GM12878 (cell line): ENCODE measurements around the gene TEX51. TPM values are rescaled to one million over a fixed set of nuclear protein-coding genes. Genes with fewer than 3 reads are reported as not detected.

Experiments used
- ATAC-seq: fragments of 200-7000 bp; cut with Tn5 transposase; 3 replicates; pipeline ENCODE4 v1.9.1; 2020; ENCODE audit warnings: mild to moderate bottlenecking, moderate library complexity
- BruUV-seq: library from RNA; stranded (reverse); fragments of 400-500 nt; replicated peaks from 2 replicates; lab custom pipeline; 2021; lab: Mats Ljungman, UMichigan
- CTCF ChIA-PET: fragments of 300-600 bp; sonication (Branson Sonifier 250); formaldehyde crosslinking; extraction: SDS; loops from one replicate; lab custom pipeline; 2021; ENCODE audit warnings: inconsistent platforms; lab: Yijun Ruan, JAX
- POLR2A ChIA-PET: fragments of 350-600 bp; formaldehyde crosslinking; extraction: SDS; loops from one replicate; lab custom pipeline; 2021; ENCODE audit warnings: inconsistent platforms; lab: Charles Lee
- RAD21 ChIA-PET: fragments of 300-600 bp; sonication (Branson Sonifier 250); formaldehyde crosslinking; loops from one replicate; lab custom pipeline; 2023; ENCODE audit warnings: antibody characterized with exemption; ENCODE audit not compliant: unreplicated experiment; lab: Charles Lee
- SMC1A ChIA-PET: fragments of 300-600 bp; sonication (Branson Sonifier 250); formaldehyde crosslinking; loops from one replicate; lab custom pipeline; 2023; ENCODE audit not compliant: unreplicated experiment, uncharacterized antibody; lab: Charles Lee
- DNase-seq: peaks from one replicate; pipeline ENCODE4 v3.0.0-alpha.2; 2011; ENCODE audit warnings: low read depth, low spot score
- FAIRE-seq: peaks from 3 replicates; lab custom pipeline; 2011; peaks lifted over from hg19 to GRCh38; lab: Jason Lieb, UNC
- H2AFZ ChIP-seq: 2 replicates; pipeline ENCODE4 v1.6.0; 2011; ENCODE audit warnings: low read depth, low read length, control low read depth; ENCODE audit not compliant: control insufficient read depth
- H3K27ac ChIP-seq: 2 replicates; pipeline ENCODE4 v1.5.1; 2011; ENCODE audit warnings: control low read depth; ENCODE audit not compliant: control insufficient read depth, insufficient read depth
- H3K27me3 ChIP-seq, 2 experiments: replicated peaks in 1 of 2; 2 replicates each; pipeline versions ENCODE4 v1.6.0 to v1.6.1; 2011; ENCODE audit warnings: low read length in 1 of 2; ENCODE audit not compliant: control insufficient read depth in 2 of 2, insufficient read depth in 2 of 2
- H3K36me3 ChIP-seq, 2 experiments: 2 replicates each; pipeline ENCODE4 v1.5.1; 2011; ENCODE audit warnings: low read length in 1 of 2; ENCODE audit not compliant: control insufficient read depth in 2 of 2, insufficient read depth in 2 of 2
- H3K4me1 ChIP-seq: 2 replicates; pipeline ENCODE4 v1.6.1; 2011; ENCODE audit warnings: mild to moderate bottlenecking, low read length, moderate library complexity, mixed read lengths; ENCODE audit not compliant: control insufficient read depth, insufficient read depth
- H3K4me2 ChIP-seq: 2 replicates; pipeline ENCODE4 v1.6.0; 2011; ENCODE audit warnings: control low read depth; ENCODE audit not compliant: control insufficient read depth, insufficient read depth
- H3K4me3 ChIP-seq: fragments of 200-600 bp; sonication (generic); 2 replicates; pipeline ENCODE4 v1.5.1; 2016
- H3K79me2 ChIP-seq: 2 replicates; pipeline ENCODE4 v1.6.0; 2011; ENCODE audit warnings: low read length; ENCODE audit not compliant: control insufficient read depth, insufficient read depth
- H3K9ac ChIP-seq: 2 replicates; pipeline ENCODE4 v1.8.0; 2011; ENCODE audit warnings: low read length, control low read depth, mixed read lengths; ENCODE audit not compliant: control insufficient read depth, insufficient read depth
- H3K9me3 ChIP-seq: replicated peaks from 3 replicates; pipeline ENCODE4 v1.5.1; 2011; ENCODE audit warnings: mild to moderate bottlenecking, low read length; ENCODE audit not compliant: control insufficient read depth, insufficient read depth
- H4K20me1 ChIP-seq: 2 replicates; pipeline ENCODE4 v1.6.0; 2011; ENCODE audit not compliant: control insufficient read depth, insufficient read depth
- BHLHE40 ChIP-seq, 2 experiments: fragments of 450-650 bp in 1 of 2; IDR thresholded peaks; 2 replicates each; pipeline ENCODE4 v1.6.1; 2011 to 2017; ENCODE audit warnings: low read depth in 2 of 2, borderline replicate concordance in 1 of 2, improper control_type of control experiment in 1 of 2, low read length in 1 of 2, mild to moderate bottlenecking in 1 of 2
- CEBPB ChIP-seq, 2 experiments: fragments of 150-350 bp in 1 of 2; IDR thresholded peaks; 2 replicates each; pipeline ENCODE4 v1.6.1; 2012 to 2014; ENCODE audit warnings: low read depth in 2 of 2, low read length in 2 of 2, borderline replicate concordance in 1 of 2, inconsistent platforms in 1 of 2
- EGR1 ChIP-seq, 2 experiments: IDR thresholded peaks; 1 replicate in 1 of 2; 2 replicates in 1 of 2; pipeline ENCODE4 v1.6.1; 2011 to 2012; ENCODE audit warnings: low read depth in 2 of 2, low read length in 2 of 2, borderline replicate concordance in 1 of 2, mild to moderate bottlenecking in 1 of 2, moderate library complexity in 1 of 2
- ESRRA ChIP-seq: IDR thresholded peaks from 2 replicates; pipeline ENCODE4 v1.6.1; 2012; ENCODE audit warnings: mild to moderate bottlenecking, low read length, improper control_type of control experiment
- POU2F2 ChIP-seq: IDR thresholded peaks from 3 replicates; pipeline ENCODE4 v1.6.1; 2011; ENCODE audit warnings: low read depth, mild to moderate bottlenecking, low read length, borderline replicate concordance
- RAD51 ChIP-seq: fragments of 450-650 bp; IDR thresholded peaks from 2 replicates; pipeline ENCODE4 v1.6.1; 2016; ENCODE audit warnings: moderate library complexity, mild to moderate bottlenecking, inconsistent platforms
- RUNX3 ChIP-seq: IDR thresholded peaks from 2 replicates; pipeline ENCODE4 v1.6.1; 2012; ENCODE audit warnings: low read length, inconsistent platforms
- SP1 ChIP-seq: IDR thresholded peaks from one replicate; pipeline ENCODE4 v1.6.1; 2011; ENCODE audit warnings: low read depth, low read length
- STAT1 ChIP-seq: fragments of 450-650 bp; conservative IDR thresholded peaks from 2 replicates; pipeline ENCODE4 v1.6.1; 2014; ENCODE audit warnings: antibody characterized with exemption, mild to moderate bottlenecking
- ZNF207 ChIP-seq: fragments of 450-650 bp; IDR thresholded peaks from 2 replicates; pipeline ENCODE4 v1.6.1; 2014; ENCODE audit warnings: antibody characterized with exemption, mild to moderate bottlenecking, borderline replicate concordance
- ZNF217 ChIP-seq: fragments of 450-650 bp; IDR thresholded peaks from 2 replicates; pipeline ENCODE4 v1.6.1; 2017; ENCODE audit warnings: antibody characterized with exemption, mild to moderate bottlenecking
- WGBS: methylation state at CpG from one replicate; pipeline ENCODE4 v1.1.6; 2016; ENCODE audit warnings: low lambda C conversion rate; ENCODE audit not compliant: insufficient replicate concordance, insufficient coverage; ENCODE audit errors: missing lambda C conversion rate; 5-methylcytosine and 5-hydroxymethylcytosine counted together
- in situ Hi-C: fragments of 300-500 bp; cut with MboI; formaldehyde crosslinking; loops from 9 replicates; pipeline ENCODE4 v1.14.3; 2018; ENCODE audit warnings: mixed read lengths
- intact Hi-C: fragments of 100-400 bp; cut with micrococcal nuclease; formaldehyde crosslinking; loops from one replicate; pipeline ENCODE4 v1.14.2; 2022; ENCODE audit not compliant: unreplicated experiment
- polyA plus RNA-seq, 11 experiments: library from polyadenylated mRNA; depleted of rRNA in 4 of 11; unstranded in 6 of 11; stranded (reverse) in 5 of 11; fragments of >200 nt; fragmentation: Nextera tagmentation in 4 of 11; fragmentation: Illumina TruSeq in 1 of 11; extraction: Ambion mirVana in 4 of 11; extraction: Trizol in 1 of 11; gene quantifications; 1 replicate in 1 of 11; 2 replicates in 10 of 11; pipeline versions ENCODE4 v1.2.1 to v1.2.3, GENCODE V29; 2011 to 2016; ENCODE audit warnings: inconsistent platforms in 2 of 11, missing spikeins in 2 of 11, low read depth in 1 of 11
- total RNA-seq, 4 experiments: library from RNA; depleted of rRNA in 3 of 4; stranded (reverse); fragments of >200 nt in 3 of 4; fragmentation: Illumina TruSeq in 1 of 4; extraction: Trizol in 1 of 4; gene quantifications; 2 replicates each; pipeline versions ENCODE4 v1.2.1 to v1.2.3, GENCODE V29; 2013 to 2021
- TF ChIP-seq, protein P1 (sequence below): fragments of 450-650 bp; IDR thresholded peaks from 2 replicates; pipeline ENCODE4 v1.6.1; 2017; ENCODE audit warnings: antibody characterized with exemption, mild to moderate bottlenecking, moderate library complexity

TEX51 gene
- total and polyA plus RNA-seq, 10 of the 15 experiments (the other 5 are each of a cell fraction or from before 2014, with no cell fraction given): not detected

GRCh38 chr2:126912201-126912600, 13.5 kb downstream of the TEX51 start:
- Histone ChIP-seq H4K20me1 (no peaks in the 10 kb centered on the region), H3K4me1 (no peaks in the 10 kb centered on the region), H3K4me2 (no peak overlapping the region), H3K27ac (no peak overlapping the region), H3K27me3 (no peaks in the 10 kb centered on the region; a peak in 1 of 4 replicates), H3K9ac (no peak overlapping the region), H3K9me3 (no peaks in the 10 kb centered on the region), H2AFZ (no peak overlapping the region), H3K79me2 (no peaks in the 10 kb centered on the region), H3K36me3 (no peaks in the 10 kb centered on the region), H3K4me3 (no peak overlapping the region)
- intact Hi-C loops: no loop called here
- no peak for ATAC-seq
- ChIA-PET CTCF (no interaction called here), SMC1A (no interaction called here), RAD21 (no interaction called here), POLR2A (no interaction called here)
- BruUV-seq: no TSS peak
- FAIRE-seq: no peak
- in situ Hi-C loops: no loop called here
- 34% methylated on average over 7 of the region's 7 CpGs for WGBS
- DNase-seq: no peak
- TF ChIP-seq ESRRA: no peak
- no peak for TF ChIP-seq BHLHE40 (IDR thresholded peaks at IDR 0.05; ENCODE audit: borderline replicate concordance in 1 of 2, low read depth in 2 of 2, low read length in 1 of 2)
- no peak for TF ChIP-seq RUNX3

DNA sequence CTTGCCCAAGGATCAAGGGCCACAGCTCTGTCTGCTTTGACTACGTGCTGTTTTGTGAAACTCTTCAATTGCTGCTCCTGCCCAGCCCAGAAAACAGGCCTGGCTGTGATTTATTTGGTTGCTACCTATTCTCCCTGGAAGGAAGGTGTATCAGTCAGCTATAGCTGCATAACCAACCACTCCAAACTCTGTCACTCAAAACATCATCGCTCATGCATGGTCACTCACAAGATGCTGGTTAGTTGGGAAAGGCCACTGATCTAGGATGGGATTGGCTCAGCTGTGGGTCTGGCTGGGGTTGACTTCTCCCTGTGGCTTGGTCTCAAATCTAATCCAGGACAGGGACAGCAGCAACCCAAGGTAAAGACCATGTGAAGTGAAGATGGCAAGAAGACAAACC, 14.6 kb downstream of the TEX51 start:
- ATAC-seq: no peak
- FAIRE-seq: no peak
- RAD21 ChIA-PET: no interaction called here
- Histone ChIP-seq H3K4me3 (no peak overlapping the region), H3K36me3 (no peaks in the 10 kb centered on the region), H3K9me3 (no peaks in the 10 kb centered on the region), H4K20me1 (no peaks in the 10 kb centered on the region), H2AFZ (no peak overlapping the region), H3K27me3 (no peaks in the 10 kb centered on the region), H3K9ac (no peak overlapping the region), H3K27ac (no peak overlapping the region), H3K79me2 (no peaks in the 10 kb centered on the region), H3K4me2 (no peak overlapping the region), H3K4me1 (no peaks in the 10 kb centered on the region)
- WGBS: 0% methylated on average over 2 of the region's 2 CpGs
- CTCF ChIA-PET: no interaction called here
- SMC1A ChIA-PET: no interaction called here
- intact Hi-C loops: no loop called here
- no peak for DNase-seq
- no peak for TF ChIP-seq EGR1 (IDR thresholded peaks at IDR 0.05; ENCODE audit: borderline replicate concordance in 1 of 2, low read depth in 2 of 2, low read length in 2 of 2)
- no peak for TF ChIP-seq ZNF207
- TF ChIP-seq ZNF217: no peak
- TF ChIP-seq STAT1: no peak
- no peak for TF ChIP-seq RAD51
- TF ChIP-seq, protein P1, sequence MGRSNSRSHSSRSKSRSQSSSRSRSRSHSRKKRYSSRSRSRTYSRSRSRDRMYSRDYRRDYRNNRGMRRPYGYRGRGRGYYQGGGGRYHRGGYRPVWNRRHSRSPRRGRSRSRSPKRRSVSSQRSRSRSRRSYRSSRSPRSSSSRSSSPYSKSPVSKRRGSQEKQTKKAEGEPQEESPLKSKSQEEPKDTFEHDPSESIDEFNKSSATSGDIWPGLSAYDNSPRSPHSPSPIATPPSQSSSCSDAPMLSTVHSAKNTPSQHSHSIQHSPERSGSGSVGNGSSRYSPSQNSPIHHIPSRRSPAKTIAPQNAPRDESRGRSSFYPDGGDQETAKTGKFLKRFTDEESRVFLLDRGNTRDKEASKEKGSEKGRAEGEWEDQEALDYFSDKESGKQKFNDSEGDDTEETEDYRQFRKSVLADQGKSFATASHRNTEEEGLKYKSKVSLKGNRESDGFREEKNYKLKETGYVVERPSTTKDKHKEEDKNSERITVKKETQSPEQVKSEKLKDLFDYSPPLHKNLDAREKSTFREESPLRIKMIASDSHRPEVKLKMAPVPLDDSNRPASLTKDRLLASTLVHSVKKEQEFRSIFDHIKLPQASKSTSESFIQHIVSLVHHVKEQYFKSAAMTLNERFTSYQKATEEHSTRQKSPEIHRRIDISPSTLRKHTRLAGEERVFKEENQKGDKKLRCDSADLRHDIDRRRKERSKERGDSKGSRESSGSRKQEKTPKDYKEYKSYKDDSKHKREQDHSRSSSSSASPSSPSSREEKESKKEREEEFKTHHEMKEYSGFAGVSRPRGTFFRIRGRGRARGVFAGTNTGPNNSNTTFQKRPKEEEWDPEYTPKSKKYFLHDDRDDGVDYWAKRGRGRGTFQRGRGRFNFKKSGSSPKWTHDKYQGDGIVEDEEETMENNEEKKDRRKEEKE: no peak
- no peak for TF ChIP-seq CEBPB (IDR thresholded peaks at IDR 0.05; ENCODE audit: borderline replicate concordance in 1 of 2, low read depth in 2 of 2, low read length in 2 of 2)
- TF ChIP-seq POU2F2: no peak
- TF ChIP-seq SP1: no peak
- BruUV-seq: no TSS peak
- POLR2A ChIA-PET: interaction anchor here (0.6 kb wide), 1 partner anchor 950 kb away, joined by 8 read pairs; no protein-coding TSS in a partner anchor
- in situ Hi-C loops: no loop called here
